ENCODE results near the gene DCUN1D4.
"Not testable (repeated sequence)": the region's sequence is repeated elsewhere in the genome, so short reads cannot be mapped to it uniquely, and the experiment has no call there.

DCUN1D4 gene

GRCh38 chr4:51895158-51895557 lies 52.2 kb downstream of the DCUN1D4 start:
- ATAC-seq: no peak

GRCh38 chr4:51895816-51896408 lies 53.0 kb downstream of the DCUN1D4 start:
- ATAC-seq: peak; percentile 96 to 97

GRCh38 chr4:51901363-51901762 lies 58.4 kb downstream of the DCUN1D4 start:
- ATAC-seq: no peak

GRCh38 chr4:51906167-51906958 lies 63.4 kb downstream of the DCUN1D4 start:
- peak; percentile 41 to 71 for ATAC-seq

GRCh38 chr4:51907006-51907669 lies 64.2 kb downstream of the DCUN1D4 start:
- ATAC-seq: no peak

GRCh38 chr4:51909236-51909703 lies 66.3 kb downstream of the DCUN1D4 start:
- ATAC-seq: no peak

- ATAC-seq: no peak
Observed at GRCh38 chr4:51918251-51918650, 75.3 kb downstream of the DCUN1D4 start.

- ATAC-seq: no peak
Observed at GRCh38 chr4:51923343-51923742, 80.4 kb downstream of the DCUN1D4 start.

GRCh38 chr4:51925307-51925706 lies 82.4 kb downstream of the DCUN1D4 start:
- no peak for ATAC-seq

GRCh38 chr4:51930557-51930956 lies 87.6 kb downstream of the DCUN1D4 start:
- ATAC-seq: no peak

- ATAC-seq: no peak
Observed at GRCh38 chr4:51931461-51931860, 88.5 kb downstream of the DCUN1D4 start.

- no peak for ATAC-seq
Observed at GRCh38 chr4:51932261-51932660, 89.3 kb downstream of the DCUN1D4 start.

GRCh38 chr4:51932684-51933083 lies 89.7 kb downstream of the DCUN1D4 start:
- no peak for ATAC-seq

GRCh38 chr4:51940460-51940859 lies 97.5 kb downstream of the DCUN1D4 start:
- not testable (repeated sequence) for ATAC-seq

GRCh38 chr4:51942108-51942832 lies 99.3 kb downstream of the DCUN1D4 start:
- ATAC-seq: no peak

GRCh38 chr4:51942833-51943215 lies 99.9 kb downstream of the DCUN1D4 start:
- ATAC-seq: no peak

- ATAC-seq: no peak
Observed at GRCh38 chr4:51943221-51943620, 100.3 kb downstream of the DCUN1D4 start.

GRCh38 chr4:51958199-51958968 lies 115.4 kb downstream of the DCUN1D4 start:
- no peak for ATAC-seq

GRCh38 chr4:51960486-51960885 lies 117.5 kb downstream of the DCUN1D4 start:
- ATAC-seq: no peak

- ATAC-seq: no peak
Observed at GRCh38 chr4:51963841-51964517, 121.0 kb downstream of the DCUN1D4 start.

GRCh38 chr4:51965862-51966261 lies 122.9 kb downstream of the DCUN1D4 start:
- no peak for ATAC-seq
